Thymus (tissue), 11 donors: Measurements from ENCODE around the gene KIF20B. TPM values are rescaled to one million over a fixed set of nuclear protein-coding genes. Genes with fewer than 3 reads are reported as not detected.
"Not testable (repeated sequence)": the region's sequence is repeated elsewhere in the genome, so short reads cannot be mapped to it uniquely, and the experiment has no call there.

Source experiments
- DNase-seq, 9 donors: peaks; one replicate each; pipeline ENCODE4 v3.0.0-alpha.2; 2013; ENCODE audit warnings: low spot score in 9 of 9, low read depth in 6 of 9, missing footprints in 1 of 9
- H3K27ac ChIP-seq, 2 donors: one replicate each; pipeline ENCODE4 v1.5.1; 2013; ENCODE audit warnings: control low read depth in 1 of 2, low read depth in 1 of 2, low read length in 1 of 2, mild to moderate bottlenecking in 1 of 2, moderate library complexity in 1 of 2
- H3K27me3 ChIP-seq, 2 donors: one replicate each; pipeline ENCODE4 v1.5.1; 2013; ENCODE audit warnings: low read length in 1 of 2; ENCODE audit not compliant: control insufficient read depth in 2 of 2, insufficient read depth in 1 of 2
- H3K36me3 ChIP-seq, 2 donors: one replicate each; pipeline ENCODE4 v1.5.1; 2013; ENCODE audit warnings: low read length in 1 of 2, mild to moderate bottlenecking in 1 of 2, moderate library complexity in 1 of 2; ENCODE audit not compliant: control insufficient read depth in 2 of 2, insufficient read depth in 2 of 2
- H3K4me1 ChIP-seq, 2 donors: one replicate each; pipeline ENCODE4 v1.5.1; 2013; ENCODE audit warnings: low read length in 2 of 2; ENCODE audit not compliant: control insufficient read depth in 2 of 2, insufficient read depth in 2 of 2
- H3K4me3 ChIP-seq, 2 donors: one replicate each; pipeline ENCODE4 v1.5.1; 2013; ENCODE audit warnings: low read length in 2 of 2, control low read depth in 1 of 2, mild to moderate bottlenecking in 1 of 2
- H3K9me3 ChIP-seq, 2 donors: one replicate each; pipeline ENCODE4 v1.5.1; 2013; ENCODE audit warnings: low read length in 1 of 2, mild to moderate bottlenecking in 1 of 2; ENCODE audit not compliant: control insufficient read depth in 2 of 2, insufficient read depth in 1 of 2
- WGBS: extraction: QIAGEN DNeasy Blood & Tissue Kit; methylation state at CpG from one replicate; pipeline ENCODE4 v1.1.7; 2013; 5-methylcytosine and 5-hydroxymethylcytosine counted together
- polyA plus RNA-seq: library from polyadenylated mRNA; stranded (reverse); fragments of 200-250 nt; gene quantifications from one replicate; pipeline ENCODE4 v1.2.3, GENCODE V29; 2013
- total RNA-seq: library from RNA; stranded (reverse); fragments of 120-200 nt; gene quantifications from one replicate; pipeline ENCODE4 v1.2.4, GENCODE V29; 2013
- donor health status: healthy.

Gene KIF20B
- total and polyA plus RNA-seq, 2 donors, result 4.4 to 21.6 TPM

DNA sequence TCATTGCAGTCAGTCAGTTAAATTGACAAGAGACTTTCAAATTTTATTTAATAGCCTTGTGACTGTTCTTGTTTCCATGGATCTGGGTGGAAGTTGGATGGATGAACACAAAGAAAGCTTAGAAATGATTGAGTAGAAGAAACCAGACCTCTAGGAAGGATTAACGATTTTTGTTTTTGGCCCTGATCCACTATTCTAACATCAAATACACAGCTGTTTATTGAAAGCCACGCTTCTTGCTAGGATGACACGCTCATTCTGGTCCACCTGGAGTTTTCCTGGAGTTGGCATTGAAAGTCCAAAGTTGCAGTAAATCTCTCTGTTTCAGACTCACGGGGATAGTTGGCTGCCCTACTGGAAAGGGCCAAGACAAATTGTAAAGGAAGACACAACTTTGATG lies 108.4 kb downstream of the KIF20B start:
- H3K4me1 ChIP-seq, result no peaks in the 10 kb centered on the region
- no peak for DNase-seq
- 91% methylated on average over 4 of the region's 4 CpGs for WGBS
- no peaks in the 10 kb centered on the region for H3K9me3 ChIP-seq
- H3K36me3 ChIP-seq, result no peaks in the 10 kb centered on the region
- H3K27ac ChIP-seq, result no peak overlapping the region
- H3K27me3 ChIP-seq, result no peaks in the 10 kb centered on the region
- H3K4me3 ChIP-seq, result no peak overlapping the region

DNA sequence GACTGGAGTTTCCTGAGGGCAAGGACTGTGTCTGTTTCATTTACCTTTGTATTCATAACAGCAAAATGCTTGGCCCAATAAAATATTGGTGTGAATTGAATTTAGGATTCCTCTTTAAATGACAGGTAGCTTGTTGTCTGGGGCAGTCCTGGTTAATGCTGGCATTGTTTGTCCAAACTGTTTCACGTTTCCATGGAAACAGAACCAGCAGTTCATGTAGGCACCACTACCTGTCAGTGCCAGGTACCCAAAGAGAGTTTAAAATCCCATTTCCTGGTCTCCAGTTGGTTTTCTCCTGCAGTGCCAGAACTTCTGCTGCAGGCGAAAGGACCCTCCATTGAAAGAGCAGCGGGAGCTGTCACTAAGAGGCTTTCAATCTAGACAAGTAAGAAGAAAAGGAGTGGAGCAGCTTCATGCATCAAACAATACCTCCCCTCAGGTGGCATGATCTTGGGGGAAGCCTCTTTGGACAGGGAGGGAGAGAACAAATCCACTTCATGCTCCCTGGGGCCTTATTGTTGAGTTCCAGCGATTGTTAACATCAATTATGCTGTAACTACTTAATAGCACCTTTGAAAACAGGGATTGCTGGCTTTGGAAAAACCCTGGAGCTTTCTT lies 109.6 kb downstream of the KIF20B start:
- DNase-seq, result no peak
- Histone ChIP-seq H3K4me1 (no peaks in the 10 kb centered on the region), H3K27me3 (no peaks in the 10 kb centered on the region), H3K27ac (no peak overlapping the region), H3K4me3 (no peak overlapping the region), H3K9me3 (no peaks in the 10 kb centered on the region), H3K36me3 (no peaks in the 10 kb centered on the region)
- 96% methylated on average over 4 of the region's 4 CpGs for WGBS

DNA sequence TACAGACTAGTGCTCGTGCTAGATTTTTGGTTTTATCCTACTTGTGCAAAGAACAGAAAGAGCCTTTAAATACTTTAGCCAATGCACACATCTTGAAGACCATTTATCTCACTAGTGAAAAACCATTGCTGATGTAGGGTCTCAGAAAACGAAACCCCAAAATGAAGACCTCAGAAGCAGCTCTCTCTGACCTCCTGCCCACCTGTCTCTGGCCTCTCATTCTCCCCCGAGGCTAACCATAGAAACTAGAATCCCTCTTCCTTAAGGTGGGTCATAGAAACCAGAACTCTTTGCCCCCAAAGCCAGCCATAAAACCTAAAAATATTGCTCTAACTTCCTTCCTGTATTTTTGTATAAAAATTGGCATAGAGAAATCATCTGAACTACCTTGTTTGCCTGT lies 112.2 kb downstream of the KIF20B start:
- no peak for DNase-seq
- Histone ChIP-seq H3K27ac (no peak overlapping the region), H3K4me1 (no peaks in the 10 kb centered on the region), H3K27me3 (no peaks in the 10 kb centered on the region), H3K36me3 (no peaks in the 10 kb centered on the region), H3K9me3 (peaks cover 0 to 1% of the 10 kb centered on the region in 2 donors), H3K4me3 (no peak overlapping the region)
- 45% methylated on average over 3 of the region's 3 CpGs for WGBS

DNA sequence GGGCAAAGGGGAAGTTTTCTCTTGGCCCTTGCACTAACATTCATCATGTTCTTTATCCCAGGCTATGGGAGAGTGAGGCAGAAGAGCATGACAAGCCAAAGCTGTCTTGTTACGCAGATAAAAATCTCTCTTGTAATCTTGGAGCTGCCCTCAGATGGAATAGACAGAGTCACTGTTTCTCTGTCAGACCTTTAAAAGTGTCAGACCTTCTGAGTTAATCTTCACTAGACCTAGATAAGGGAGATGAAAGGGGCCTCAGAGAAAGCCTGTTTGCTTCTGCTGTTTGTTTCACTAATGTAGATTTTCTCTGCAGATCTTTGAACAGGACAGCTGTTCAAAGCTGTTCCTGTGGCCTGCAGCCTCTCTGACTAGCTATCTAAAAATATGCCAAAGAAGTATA lies 112.9 kb downstream of the KIF20B start:
- Histone ChIP-seq H3K36me3 (no peaks in the 10 kb centered on the region), H3K27me3 (no peaks in the 10 kb centered on the region), H3K4me1 (no peaks in the 10 kb centered on the region), H3K4me3 (no peak overlapping the region), H3K27ac (no peak overlapping the region), H3K9me3 (peaks cover 1 to 8% of the 10 kb centered on the region in 2 donors)
- no peak for DNase-seq
- WGBS, result 90% methylated on average over 1 of the region's 1 CpG

DNA sequence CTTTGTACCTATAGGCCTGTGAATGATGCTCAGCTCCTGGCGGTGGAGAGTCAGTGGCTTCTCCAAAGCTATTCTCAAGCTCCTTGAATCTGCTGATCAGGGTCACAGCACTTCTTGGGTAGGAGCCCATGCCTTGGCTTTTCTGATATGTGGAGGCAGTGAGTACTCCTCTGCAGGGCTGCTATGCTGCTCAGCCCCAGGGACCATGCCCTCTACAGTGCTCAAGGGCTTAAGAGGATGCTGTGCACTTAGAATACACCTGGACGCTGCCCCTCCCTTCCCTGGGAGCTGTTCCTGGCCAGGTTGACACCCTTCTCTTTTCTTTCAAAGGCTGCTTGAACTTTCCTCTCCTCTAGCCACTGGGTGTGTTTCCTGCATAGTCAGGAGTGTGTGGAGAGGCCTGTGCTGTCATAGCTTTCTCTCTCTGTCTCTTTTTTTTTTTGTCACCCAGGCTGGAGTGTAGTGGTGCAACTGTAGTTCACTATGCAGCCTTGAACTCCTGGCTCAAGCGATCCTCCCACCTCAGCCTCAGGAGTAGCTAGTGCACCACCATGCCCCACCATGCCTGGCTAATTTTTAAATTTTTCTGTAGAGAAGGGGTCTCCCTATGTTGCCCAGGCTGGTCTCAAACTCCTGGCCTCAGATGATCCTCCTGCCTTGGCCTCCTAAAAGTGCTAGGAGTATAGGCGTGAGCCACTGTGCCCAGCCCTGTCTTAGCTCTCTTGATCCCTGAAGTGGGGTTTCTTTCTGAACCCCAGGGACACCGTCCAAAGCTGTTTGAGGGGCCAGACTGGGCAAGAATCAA lies 113.9 kb downstream of the KIF20B start:
- Histone ChIP-seq H3K4me1 (no peaks in the 10 kb centered on the region), H3K27me3 (no peaks in the 10 kb centered on the region), H3K4me3 (no peak overlapping the region), H3K36me3 (no peaks in the 10 kb centered on the region), H3K27ac (no peak overlapping the region), H3K9me3 (peaks cover 1 to 8% of the 10 kb centered on the region in 2 donors)
- 96% methylated on average over 5 of the region's 5 CpGs for WGBS
- no peak for DNase-seq

DNA sequence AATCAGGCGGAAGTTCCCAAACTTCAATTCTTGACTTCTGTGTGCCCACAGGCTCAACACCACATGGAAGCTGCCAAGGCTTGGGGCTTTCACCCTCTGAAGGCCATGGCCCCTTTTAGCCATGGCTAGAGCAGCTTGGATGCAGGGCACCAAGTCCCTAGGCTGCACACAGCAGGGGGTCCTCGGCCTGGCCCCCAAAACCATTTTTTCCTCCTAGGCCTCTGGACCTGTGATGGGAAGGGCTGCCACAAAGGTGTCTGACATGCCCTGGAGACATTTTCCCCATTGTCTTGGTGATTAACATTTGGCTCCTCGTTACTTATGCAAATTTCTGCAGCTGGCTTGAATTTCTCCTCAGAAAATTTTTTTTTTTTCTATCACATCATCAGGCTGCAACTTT lies 117.6 kb downstream of the KIF20B start:
- H3K27me3 ChIP-seq, H3K36me3 ChIP-seq, H3K9me3 ChIP-seq, H3K4me1 ChIP-seq, H3K4me3 ChIP-seq, DNase-seq, H3K27ac ChIP-seq: not testable (repeated sequence)
- 92% methylated on average over 3 of the region's 3 CpGs for WGBS

Other genes with a start within 250 kb of the KIF20B start
- gene SLC16A12, start 166.0 kb upstream of the KIF20B start, total RNA-seq, result 0.24 TPM
- 1.5 TPM for gene SLC16A12, start 166.0 kb upstream of the KIF20B start, polyA plus RNA-seq
- 6.5 TPM for gene PANK1, start 56.3 kb upstream of the KIF20B start, total RNA-seq
- 3.7 TPM for gene PANK1, start 56.3 kb upstream of the KIF20B start, polyA plus RNA-seq